PC-9 (cell line): ENCODE data around the gene BEND6. TPM values are rescaled to one million over a fixed set of nuclear protein-coding genes. Genes with fewer than 3 reads are reported as not detected.

ENCODE experiments used
- BruUV-seq: library from RNA; stranded (reverse); fragments of 400-500 nt; replicated peaks from 2 replicates; lab custom pipeline; 2021; lab: Mats Ljungman, UMichigan
- CTCF ChIA-PET: fragments of 300-600 bp; sonication (Branson Sonifier 250); formaldehyde crosslinking; loops from one replicate; lab custom pipeline; 2022; ENCODE audit warnings: antibody characterized with exemption; lab: Charles Lee
- POLR2A ChIA-PET: fragments of 300-600 bp; sonication (Branson Sonifier 250); formaldehyde crosslinking; loops from one replicate; lab custom pipeline; 2022; ENCODE audit warnings: antibody characterized with exemption; ENCODE audit not compliant: unreplicated experiment; lab: Charles Lee
- DNase-seq, 2 experiments: peaks; one replicate each; pipeline versions ENCODE4 v3.0.0 to v3.0.0-alpha.2; 2015 to 2022; ENCODE audit warnings: mixed read lengths in 1 of 2
- H2AFZ ChIP-seq: fragments of 200-600 bp; sonication (generic); 2 replicates; pipeline ENCODE4 v1.8.1; 2017; ENCODE audit warnings: antibody characterized with exemption
- H3F3A ChIP-seq: fragments of 200-600 bp; sonication (generic); 2 replicates; pipeline ENCODE4 v1.8.1; 2017; ENCODE audit warnings: antibody characterized with exemption, mild to moderate bottlenecking, low read depth; ENCODE audit not compliant: insufficient read depth
- H3K27ac ChIP-seq: fragments of 200-600 bp; sonication (generic); 2 replicates; pipeline ENCODE4 v1.6.1; 2016; ENCODE audit warnings: mixed run types
- H3K27me3 ChIP-seq: fragments of 200-600 bp; sonication (generic); 2 replicates; pipeline ENCODE4 v1.6.1; 2016; ENCODE audit warnings: low read depth, mixed run types; ENCODE audit not compliant: insufficient read depth
- H3K36me3 ChIP-seq: fragments of 200-600 bp; sonication (generic); 2 replicates; pipeline ENCODE4 v1.6.1; 2016; ENCODE audit warnings: low read depth, mixed run types
- H3K4me1 ChIP-seq: fragments of 200-600 bp; sonication (generic); replicated peaks from 2 replicates; pipeline ENCODE4 v1.6.1; 2016; ENCODE audit warnings: mixed run types; ENCODE audit not compliant: insufficient read depth
- H3K4me2 ChIP-seq: fragments of 200-600 bp; sonication (generic); 2 replicates; pipeline ENCODE4 v1.6.1; 2017; ENCODE audit warnings: mixed run types
- H3K4me3 ChIP-seq: fragments of 200-600 bp; sonication (generic); 2 replicates; pipeline ENCODE4 v1.6.1; 2016; ENCODE audit warnings: mixed run types
- H3K79me2 ChIP-seq: fragments of 200-600 bp; sonication (generic); 2 replicates; pipeline ENCODE4 v1.6.1; 2017; ENCODE audit warnings: low read depth, mixed run types
- H3K9me2 ChIP-seq: fragments of 200-600 bp; sonication (generic); 2 replicates; pipeline ENCODE4 v1.8.1; 2017; ENCODE audit warnings: mild to moderate bottlenecking; ENCODE audit not compliant: insufficient read depth
- H3K9me3 ChIP-seq: fragments of 200-600 bp; sonication (generic); 2 replicates; pipeline ENCODE4 v1.8.1; 2016; ENCODE audit warnings: low read depth; ENCODE audit not compliant: insufficient read depth
- H4K20me1 ChIP-seq: fragments of 200-600 bp; sonication (generic); 2 replicates; pipeline ENCODE4 v1.8.1; 2017; ENCODE audit not compliant: insufficient read depth
- CTCF ChIP-seq: fragments of 200-600 bp; sonication (generic); conservative IDR thresholded peaks from 2 replicates; pipeline ENCODE4 v1.6.1; 2017; ENCODE audit warnings: mixed run types, antibody characterized with exemption, mild to moderate bottlenecking, moderate library complexity
- EZH2 ChIP-seq: fragments of 200-600 bp; sonication (generic); IDR thresholded peaks from 2 replicates; pipeline ENCODE4 v1.8.0; 2017; ENCODE audit warnings: antibody characterized with exemption, low read depth
- intact Hi-C: fragments of 100-400 bp; cut with micrococcal nuclease; formaldehyde crosslinking; loops from one replicate; pipeline ENCODE4 v1.10.0; 2022; ENCODE audit not compliant: unreplicated experiment
- total RNA-seq: library from RNA; stranded (reverse); gene quantifications from 2 replicates; pipeline ENCODE4 v1.2.3, GENCODE V29; 2021

Gene BEND6
- total RNA-seq, 1 experiment from 2014 or later = 5.7 TPM

- Histone ChIP-seq H4K20me1 (no peaks in the 10 kb centered on the region), H3K36me3 (no peaks in the 10 kb centered on the region), H3F3A (no peaks in the 10 kb centered on the region), H2AFZ (no peak overlapping the region), H3K9me2 (no peaks in the 10 kb centered on the region), H3K27me3 (no peaks in the 10 kb centered on the region), H3K79me2 (no peaks in the 10 kb centered on the region), H3K9me3 (no peaks in the 10 kb centered on the region), H3K27ac (no peak overlapping the region), H3K4me3 (no peak overlapping the region), H3K4me2 (no peak overlapping the region), H3K4me1 (peaks cover 20% of the 10 kb centered on the region)
- BruUV-seq = no TSS peak
- intact Hi-C loops = no loop called here
- CTCF ChIA-PET = no interaction called here
- TF ChIP-seq CTCF (no peak), EZH2 (no peak)
- no peak for DNase-seq
- POLR2A ChIA-PET = no interaction called here
These were observed 41.4 kb upstream of the BEND6 start for GRCh38 chr6:56913285-56914074.

GRCh38 chr6:56914798-56915658 is 39.9 kb upstream of the BEND6 start:
- Histone ChIP-seq H3F3A (no peaks in the 10 kb centered on the region), H3K4me2 (no peak overlapping the region), H3K9me2 (no peaks in the 10 kb centered on the region), H3K4me1 (peaks cover 20% of the 10 kb centered on the region), H3K36me3 (no peaks in the 10 kb centered on the region), H3K79me2 (no peaks in the 10 kb centered on the region), H3K27ac (no peak overlapping the region), H3K27me3 (no peaks in the 10 kb centered on the region), H2AFZ (no peak overlapping the region), H3K9me3 (no peaks in the 10 kb centered on the region), H3K4me3 (no peak overlapping the region), H4K20me1 (no peaks in the 10 kb centered on the region)
- ChIA-PET POLR2A (no interaction called here), CTCF (interaction anchor here (0.6 kb wide), 1 partner anchor 268 kb away, joined by 4 read pairs; no protein-coding TSS in a partner anchor)
- intact Hi-C loops = no loop called here
- BruUV-seq = no TSS peak
- TF ChIP-seq EZH2 = no peak
- DNase-seq = no peak

- H3K79me2 ChIP-seq = no peaks in the 10 kb centered on the region
- no peak for DNase-seq
- no TSS peak for BruUV-seq
- H3K27me3 ChIP-seq = no peaks in the 10 kb centered on the region
- H3K36me3 ChIP-seq = no peaks in the 10 kb centered on the region
- H3K4me1 ChIP-seq = peaks cover 18% of the 10 kb centered on the region
- no peaks in the 10 kb centered on the region for H3K9me2 ChIP-seq
- no peaks in the 10 kb centered on the region for H3K9me3 ChIP-seq
- CTCF ChIA-PET = no interaction called here
- H3K4me3 ChIP-seq = no peak overlapping the region
- no peak overlapping the region for H2AFZ ChIP-seq
- no peak overlapping the region for H3K27ac ChIP-seq
- H3F3A ChIP-seq = no peaks in the 10 kb centered on the region
- H4K20me1 ChIP-seq = no peaks in the 10 kb centered on the region
- no peak overlapping the region for H3K4me2 ChIP-seq
- POLR2A ChIA-PET = interaction anchor here (0.5 kb wide), 1 partner anchor 33 kb away, joined by 3 read pairs; no protein-coding TSS in a partner anchor
- TF ChIP-seq EZH2 (no peak), CTCF (no peak)
- intact Hi-C loops = no loop called here
These were observed 39.1 kb upstream of the BEND6 start for GRCh38 chr6:56915832-56916231.
